ENCODE measurements around the gene PLCB4. TPM values are rescaled to one million over a fixed set of nuclear protein-coding genes. Genes with fewer than 3 reads are reported as not detected.

The PLCB4 gene
- total RNA-seq, 1 experiment from 2014 or later = 12.6 TPM

- no peak for TF ChIP-seq ZBTB43 (CRISPR knock-in tag; IDR thresholded peaks at IDR 0.05)
- no peak for TF ChIP-seq TP53 (CRISPR knock-in tag; IDR thresholded peaks at IDR 0.05)
These were observed 167.6 kb downstream of the PLCB4 start (continued) for GRCh38 chr20:9236458-9236857.

GRCh38 chr20:9241232-9241692, 172.4 kb downstream of the PLCB4 start:
- Mint-ChIP-seq H3K36me3 (peaks cover 3% of the 10 kb centered on the region), H3K27ac (no peak overlapping the region), H3K27me3 (ENCODE audit: low read depth) (no peaks in the 10 kb centered on the region), H3K9me3 (peaks cover 7% of the 10 kb centered on the region), H3K4me3 (no peak overlapping the region), H3K4me1 (peaks cover 13% of the 10 kb centered on the region)
- no peak for DNase-seq (ENCODE audit: low spot score)
- ChIA-PET CTCF (interaction anchor here (1.1 kb wide), 1 partner anchor 152 kb away, joined by 6 read pairs; no protein-coding TSS in a partner anchor), POLR2A (no interaction called here)
- TF ChIP-seq ERG (CRISPR knock-in tag; IDR thresholded peaks at IDR 0.05) = no peak
- no peak for TF ChIP-seq ZNF396 (CRISPR knock-in tag; IDR thresholded peaks at IDR 0.05; ENCODE audit: borderline replicate concordance)
- no peak for TF ChIP-seq ZNF232 (CRISPR knock-in tag; IDR thresholded peaks at IDR 0.05)
- TF ChIP-seq RELA (CRISPR knock-in tag; IDR thresholded peaks at IDR 0.05; ENCODE audit: borderline replicate concordance) = no peak
- no peak for TF ChIP-seq NR1H2 (CRISPR knock-in tag; IDR thresholded peaks at IDR 0.05)
- TF ChIP-seq AR (CRISPR knock-in tag; IDR thresholded peaks at IDR 0.05) = no peak
- no peak for TF ChIP-seq CREM (CRISPR knock-in tag; IDR thresholded peaks at IDR 0.05)
- TF ChIP-seq TP53 (CRISPR knock-in tag; IDR thresholded peaks at IDR 0.05) = no peak
- no peak for TF ChIP-seq CDX4 (CRISPR knock-in tag; IDR thresholded peaks at IDR 0.05; ENCODE audit: borderline replicate concordance)
- TF ChIP-seq CBFB (CRISPR knock-in tag; IDR thresholded peaks at IDR 0.05; ENCODE audit: low read depth) = no peak
- no peak for TF ChIP-seq ATF1 (CRISPR knock-in tag; IDR thresholded peaks at IDR 0.05)
- no peak for TF ChIP-seq TEAD4 (CRISPR knock-in tag; IDR thresholded peaks at IDR 0.05)
- TF ChIP-seq MXD4 (CRISPR knock-in tag; IDR thresholded peaks at IDR 0.05; ENCODE audit: borderline replicate concordance) = no peak
- no peak for TF ChIP-seq ZSCAN18 (CRISPR knock-in tag; IDR thresholded peaks at IDR 0.05)
- TF ChIP-seq HMGA2 (CRISPR knock-in tag; IDR thresholded peaks at IDR 0.05) = no peak
- TF ChIP-seq NFYB (CRISPR knock-in tag; conservative IDR thresholded peaks at IDR 0.05; ENCODE audit: low read depth) = no peak
- TF ChIP-seq PRDM15 (CRISPR knock-in tag; IDR thresholded peaks at IDR 0.05) = no peak
- TF ChIP-seq FOXJ3 (CRISPR knock-in tag; IDR thresholded peaks at IDR 0.05; ENCODE audit: borderline replicate concordance) = no peak
- TF ChIP-seq JAZF1 (CRISPR knock-in tag; IDR thresholded peaks at IDR 0.05) = no peak
- no peak for ATAC-seq

Data from WTC11 (cell line).